Fibroblast of skin of left quadriceps (primary cell): Measurements from ENCODE around the gene PWWP2B.

Experiments used
- DNase-seq, 2 experiments: peaks; one replicate each; pipeline ENCODE4 v3.0.0-alpha.2; 2013; ENCODE audit warnings: low read depth in 2 of 2

PWWP2B gene

DNA sequence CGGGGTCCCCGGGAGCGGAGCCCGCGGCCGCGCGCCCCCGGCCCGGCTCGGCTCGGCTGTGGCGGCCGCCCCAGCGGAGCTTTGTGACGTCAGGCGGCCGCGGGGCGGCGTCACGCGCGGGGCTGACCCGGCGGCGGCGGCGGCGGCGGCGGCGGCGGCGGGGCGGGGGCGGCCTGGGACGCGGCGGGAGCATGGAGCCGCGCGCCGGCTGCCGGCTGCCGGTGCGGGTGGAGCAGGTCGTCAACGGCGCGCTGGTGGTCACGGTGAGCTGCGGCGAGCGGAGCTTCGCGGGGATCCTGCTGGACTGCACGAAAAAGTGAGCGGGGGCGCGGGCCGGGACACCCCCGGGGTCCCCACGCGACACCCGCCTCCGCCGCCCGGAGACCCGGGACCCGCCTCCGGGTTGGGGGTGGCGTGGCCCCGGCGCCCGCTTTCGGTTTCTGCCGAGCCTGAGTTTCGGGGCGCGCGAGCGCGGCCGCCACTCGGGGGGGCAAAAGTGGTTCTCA, at the start of gene PWWP2B:
TSS of gene PWWP2B (plus strand) at position 165 of the 506 bp plus-strand sequence. CDS start at position 192, 27 bp downstream.
- no peak for DNase-seq

DNA sequence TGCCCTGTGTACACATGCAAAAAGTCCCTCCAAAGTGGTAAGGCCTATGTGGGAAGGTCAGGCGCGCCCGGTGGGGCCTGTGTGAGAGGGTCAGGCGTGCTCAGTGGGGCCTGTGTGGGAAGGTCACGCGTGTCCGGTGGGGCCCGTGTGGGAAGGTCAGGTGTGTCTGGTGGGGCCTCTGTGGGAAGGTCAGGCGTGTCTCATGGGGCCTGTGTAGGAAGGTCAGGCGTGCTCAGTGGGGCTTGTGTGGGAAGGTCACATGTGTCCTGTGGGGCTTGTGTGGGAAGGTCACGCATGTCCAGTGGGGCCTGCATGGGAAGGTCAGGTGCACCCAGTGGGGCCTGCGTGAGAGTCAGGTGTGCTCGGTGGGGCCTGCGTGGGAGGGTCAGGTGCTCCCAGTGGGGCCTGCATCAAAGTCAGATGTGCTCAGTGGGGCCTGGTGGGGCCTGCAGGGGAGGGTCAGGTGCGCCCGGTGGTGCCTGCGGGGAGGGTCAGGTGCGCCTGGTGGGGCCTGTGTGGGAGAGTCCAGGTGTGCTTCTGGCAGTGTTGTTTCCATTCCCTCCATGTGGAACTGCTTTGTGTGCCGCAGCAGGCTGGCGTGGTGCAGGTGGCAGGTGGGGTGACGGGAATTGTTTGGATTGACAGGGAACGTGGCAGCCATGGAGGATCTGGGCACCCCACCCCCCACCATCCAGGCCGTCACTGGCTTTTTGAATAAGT, 49.6 kb upstream of the PWWP2B start:
- DNase-seq = no peak

DNA sequence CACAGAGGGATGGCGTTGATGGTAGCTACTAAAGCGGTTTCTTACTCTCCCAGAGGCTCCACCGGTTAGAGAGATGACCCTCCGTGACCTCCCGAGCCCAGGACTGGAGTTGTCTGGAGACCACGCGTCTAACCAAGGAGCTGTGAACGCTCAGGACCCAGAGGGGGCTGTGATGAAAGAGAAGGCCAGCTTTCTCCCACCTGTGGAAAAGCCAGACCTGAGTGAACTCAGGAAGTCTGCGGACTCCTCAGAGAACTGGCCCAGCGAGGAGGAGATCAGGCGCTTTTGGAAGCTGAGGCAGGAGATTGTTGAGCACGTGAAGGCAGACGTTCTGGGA, 49.1 kb upstream of the PWWP2B start:
- DNase-seq = no peak

DNA sequence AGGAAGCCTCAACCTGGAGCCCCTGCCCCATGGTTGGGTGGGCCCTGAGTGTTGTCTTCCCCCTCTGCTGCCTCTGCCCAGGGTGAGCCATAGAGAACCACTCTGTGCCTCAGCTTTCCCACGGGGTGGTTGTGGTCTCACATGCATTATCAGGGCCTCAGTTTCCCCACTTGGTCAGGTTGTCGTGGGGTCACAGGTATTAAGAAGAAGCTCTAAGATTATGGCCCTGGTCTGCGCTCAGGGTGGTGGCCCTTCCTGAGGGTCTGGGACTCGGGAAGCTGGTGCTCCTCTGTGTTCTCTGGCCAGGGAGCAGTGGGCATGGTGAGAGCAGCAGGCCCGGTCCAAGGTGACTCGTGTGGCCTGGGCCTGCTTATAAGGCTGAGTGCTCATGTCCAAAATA, 47.2 kb upstream of the PWWP2B start:
- DNase-seq = no peak

DNA sequence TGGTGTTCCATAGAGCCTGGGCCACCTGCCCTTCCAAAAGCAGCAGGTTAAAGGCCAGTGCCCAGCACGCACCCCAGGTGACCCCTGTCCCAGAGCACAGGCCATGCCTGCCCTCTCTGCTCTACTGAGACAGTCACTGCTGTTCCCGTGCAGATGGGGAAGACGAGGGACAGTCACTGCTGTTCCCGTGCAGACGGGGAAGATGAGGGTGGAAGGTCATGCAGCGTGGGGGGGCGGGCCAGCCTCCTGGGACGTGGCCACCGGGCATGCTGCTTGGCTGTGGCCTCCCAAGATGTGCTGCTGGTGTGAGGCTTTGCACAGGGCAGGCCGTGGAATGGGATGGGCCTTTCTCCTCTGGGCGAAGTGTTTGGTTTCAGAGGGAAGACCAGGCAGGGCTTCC, 46.6 kb upstream of the PWWP2B start:
- DNase-seq = no peak

DNA sequence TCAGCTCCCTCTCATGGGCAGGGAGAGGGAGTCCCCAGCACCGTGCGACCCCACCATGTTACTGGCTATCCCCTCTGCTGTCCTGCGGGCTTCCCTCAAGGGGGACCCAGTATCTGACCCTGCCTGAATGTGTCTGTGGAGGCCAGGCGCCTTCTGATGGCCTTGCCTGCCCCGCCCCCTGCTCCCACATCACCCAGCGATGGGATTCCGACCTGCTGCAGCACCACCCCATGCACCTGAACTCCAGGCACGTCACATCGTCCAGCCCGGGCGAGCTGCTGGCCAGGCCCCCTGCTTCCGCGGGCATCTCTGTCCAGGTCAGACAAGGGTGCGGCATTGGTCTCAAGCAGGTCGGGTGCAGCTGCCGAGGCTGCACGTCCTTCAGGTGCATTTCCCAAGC, 46.1 kb upstream of the PWWP2B start:
- DNase-seq = no peak

DNA sequence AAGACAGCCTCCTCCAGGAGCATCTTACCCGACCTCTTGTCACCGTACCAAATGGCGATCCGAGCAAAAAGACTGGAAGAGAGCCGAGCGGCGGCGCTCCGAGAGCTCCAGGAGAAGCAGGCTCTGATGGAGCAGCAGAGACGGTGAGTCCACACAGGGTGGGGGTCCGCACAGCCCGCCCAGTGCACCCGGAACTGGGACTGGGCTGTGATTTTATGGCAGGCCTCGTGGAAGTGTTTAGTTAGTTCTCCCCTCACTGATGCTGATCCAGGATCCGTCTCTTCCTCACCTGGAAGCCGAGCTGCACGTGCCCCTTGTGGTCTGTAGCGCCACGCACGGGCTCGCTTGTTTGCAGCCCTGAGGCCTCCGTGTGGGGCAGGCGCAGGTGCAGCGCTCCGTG, 45.4 kb upstream of the PWWP2B start:
- DNase-seq = no peak

DNA sequence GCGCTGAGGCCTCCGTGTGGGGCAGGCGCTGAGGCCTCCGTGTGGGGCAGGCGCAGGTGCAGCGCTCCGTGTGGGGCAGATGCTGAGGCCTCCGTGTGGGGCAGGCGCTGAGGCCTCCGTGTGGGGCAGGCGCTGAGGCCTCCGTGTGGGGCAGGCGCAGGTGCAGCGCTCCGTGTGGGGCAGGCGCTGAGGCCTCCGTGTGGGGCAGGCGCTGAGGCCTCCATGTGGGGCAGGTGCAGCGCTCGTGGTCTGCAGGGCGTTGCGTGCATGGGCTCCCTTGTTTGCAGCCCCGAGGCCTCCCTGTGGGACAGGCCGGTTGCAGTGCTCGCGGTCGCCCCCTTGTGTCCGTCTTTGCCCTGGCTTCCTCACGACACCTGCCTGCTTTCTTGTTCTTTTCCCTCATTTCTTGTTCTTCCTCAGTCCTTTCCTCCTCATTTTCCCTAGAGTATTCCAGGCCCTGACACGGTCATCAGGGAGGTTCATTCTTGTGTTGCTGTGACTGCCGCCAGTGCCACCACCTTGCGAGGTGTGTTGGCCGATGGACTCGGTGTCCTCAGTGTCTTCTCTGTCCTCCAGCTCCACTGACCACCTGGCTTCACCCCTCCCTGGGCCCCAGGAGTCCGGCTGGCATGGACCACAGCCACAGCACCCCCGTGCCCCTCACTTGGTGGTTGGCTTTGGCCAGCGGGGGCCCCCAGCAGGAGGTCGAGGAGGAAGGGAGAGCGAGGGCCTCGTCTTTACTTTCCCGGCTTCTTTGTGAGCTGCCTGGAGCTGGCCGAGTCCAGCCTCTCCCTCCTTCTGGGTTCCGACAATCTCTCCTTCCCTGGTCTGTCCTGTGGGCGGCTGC, 44.3 kb upstream of the PWWP2B start:
- peak in 1 of 2 experiments; percentile 4 for DNase-seq

DNA sequence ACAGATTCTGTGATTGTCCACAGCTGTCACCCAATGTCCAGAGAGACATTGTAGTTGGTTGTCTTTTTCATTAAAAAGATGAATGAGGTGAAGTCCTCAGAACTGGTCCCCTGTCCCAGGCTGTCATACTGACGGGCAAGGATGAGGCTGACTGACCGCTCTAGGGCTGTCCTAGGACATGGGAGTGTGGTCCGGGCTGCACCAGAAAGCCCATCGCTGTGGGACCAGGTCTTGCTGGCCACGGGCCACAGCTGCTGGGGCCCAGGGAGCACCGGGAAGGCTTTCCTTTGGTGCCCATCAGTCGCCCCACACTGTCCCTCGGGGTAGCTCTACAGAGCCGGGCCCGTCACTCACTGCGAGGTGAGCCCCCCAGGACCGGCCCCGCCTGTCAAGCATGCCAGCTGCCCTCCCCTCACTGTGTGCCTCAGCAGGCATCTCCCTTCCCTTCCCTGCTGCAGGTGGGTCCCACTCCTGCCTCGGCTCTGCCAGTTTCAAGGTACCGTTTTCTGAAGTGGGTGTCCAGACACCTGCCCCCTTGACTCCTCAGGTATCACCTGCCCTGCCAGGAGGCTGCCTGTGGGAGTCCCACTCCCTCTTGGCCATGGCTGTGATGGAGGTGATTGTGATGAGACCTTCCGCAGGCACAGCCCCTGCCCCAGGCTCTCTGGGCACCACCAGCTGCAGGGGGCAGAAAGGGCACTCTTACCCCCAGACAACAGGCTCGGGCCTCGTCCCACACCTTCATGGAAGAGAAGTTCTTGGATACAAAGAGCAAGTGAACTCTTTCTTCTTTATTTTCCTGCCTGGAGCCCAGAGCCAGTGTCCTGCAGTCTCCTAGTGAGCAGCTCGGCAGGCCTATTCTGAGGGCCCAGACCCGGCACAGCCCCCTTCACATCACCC, 43.3 kb upstream of the PWWP2B start:
- no peak for DNase-seq

DNA sequence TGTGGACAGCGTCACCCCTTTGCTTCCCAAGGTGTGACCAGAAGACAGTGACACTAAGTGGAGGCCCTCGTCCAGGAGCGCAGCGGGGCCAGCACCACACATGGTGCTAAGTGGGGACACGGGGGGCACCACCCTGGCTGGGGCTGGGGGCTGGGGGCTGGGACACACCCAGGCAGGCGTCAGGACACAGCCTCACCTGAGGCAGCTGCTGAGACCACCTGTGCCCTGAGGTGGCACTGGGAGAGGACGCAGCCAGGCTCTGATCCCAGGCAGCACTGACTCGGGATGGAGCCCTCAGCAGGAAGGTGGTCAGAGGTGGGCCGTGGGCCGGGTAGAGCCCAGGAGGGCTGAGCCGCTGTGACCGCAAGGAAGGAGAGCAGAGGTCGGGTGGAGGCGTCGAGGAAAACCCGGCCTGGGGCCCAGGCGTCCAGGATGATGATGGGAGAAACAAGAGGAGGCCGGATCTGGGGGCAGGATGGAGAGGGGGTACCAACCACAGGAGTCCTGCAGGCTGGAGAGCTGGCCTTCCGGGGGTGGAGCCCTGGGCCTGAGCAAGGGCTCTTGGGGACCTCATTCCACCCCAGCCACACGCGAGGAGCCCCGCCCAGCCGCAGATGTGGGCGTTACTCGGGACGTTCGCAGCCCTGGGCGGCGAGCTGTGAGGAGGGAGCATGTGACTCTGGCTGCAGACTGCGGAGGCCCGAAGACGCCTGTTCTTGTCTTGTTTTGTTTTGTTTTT, 42.5 kb upstream of the PWWP2B start:
- DNase-seq = no peak

DNA sequence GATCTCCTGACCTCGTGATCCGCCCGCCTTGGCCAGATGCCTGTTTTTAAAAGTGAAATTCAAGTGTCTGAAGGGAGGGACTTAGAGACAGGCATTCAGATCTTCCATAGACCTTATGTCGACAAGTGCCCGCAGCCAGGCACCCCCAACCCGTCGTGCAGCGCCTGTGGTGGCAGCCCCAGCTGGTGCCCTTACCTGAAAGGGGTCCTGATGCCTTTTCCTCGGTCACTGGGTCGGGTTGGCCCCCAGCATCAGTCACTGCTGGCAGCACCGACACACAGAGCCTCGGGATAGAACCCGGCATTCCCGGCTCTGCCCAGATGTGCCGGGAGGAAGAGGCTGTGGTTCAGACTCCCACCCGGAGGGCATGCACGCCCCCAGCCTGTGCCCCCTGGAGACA, 41.7 kb upstream of the PWWP2B start:
- DNase-seq = no peak

DNA sequence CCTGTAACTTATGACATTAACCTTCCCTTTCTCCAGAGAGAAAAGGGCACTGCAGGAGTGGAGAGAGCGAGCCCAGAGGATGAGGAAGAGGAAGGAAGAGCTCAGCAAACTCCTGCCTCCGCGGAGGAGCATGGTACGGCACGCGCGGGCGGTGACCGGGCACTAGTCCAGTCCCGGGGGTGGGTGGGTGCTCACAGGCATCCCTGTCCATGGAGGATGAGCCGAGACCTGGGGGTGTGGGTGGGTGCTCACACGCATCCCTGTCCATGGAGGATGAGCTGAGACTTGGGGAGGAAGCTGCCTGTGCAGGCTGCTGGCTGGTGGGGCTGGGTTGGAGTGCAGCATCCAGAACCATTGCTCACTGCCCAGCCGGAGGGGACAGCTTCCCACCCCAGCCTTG, 41.2 kb upstream of the PWWP2B start:
- no peak for DNase-seq

DNA sequence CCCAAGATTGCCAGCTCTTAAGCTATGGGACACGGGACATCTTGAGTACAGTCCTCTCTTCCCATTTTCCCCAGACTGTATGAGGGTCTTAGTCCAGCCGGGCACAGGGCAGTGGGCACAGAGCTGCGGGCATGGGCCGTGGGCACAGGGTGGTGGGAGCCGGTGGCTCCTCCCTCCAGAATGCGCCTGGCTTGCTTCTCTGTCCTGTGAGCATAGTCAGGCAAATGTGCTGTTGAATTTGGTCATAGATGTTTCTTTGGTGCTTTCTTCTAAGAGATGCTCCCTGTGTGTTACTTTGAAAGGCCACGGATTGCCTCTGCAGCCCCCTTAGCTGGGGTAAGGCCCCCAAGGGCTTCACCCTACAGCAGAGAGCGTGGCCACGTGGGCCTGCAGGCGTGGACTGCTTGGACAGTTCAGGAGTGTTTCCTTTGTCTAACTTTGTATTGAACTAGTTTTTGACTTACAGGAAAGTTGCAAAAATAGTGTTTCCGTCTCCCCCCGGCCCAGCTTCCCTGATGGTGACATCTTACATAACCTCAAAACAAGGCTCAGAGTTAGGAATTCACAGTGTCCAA, 40.3 kb upstream of the PWWP2B start:
- DNase-seq = no peak

DNA sequence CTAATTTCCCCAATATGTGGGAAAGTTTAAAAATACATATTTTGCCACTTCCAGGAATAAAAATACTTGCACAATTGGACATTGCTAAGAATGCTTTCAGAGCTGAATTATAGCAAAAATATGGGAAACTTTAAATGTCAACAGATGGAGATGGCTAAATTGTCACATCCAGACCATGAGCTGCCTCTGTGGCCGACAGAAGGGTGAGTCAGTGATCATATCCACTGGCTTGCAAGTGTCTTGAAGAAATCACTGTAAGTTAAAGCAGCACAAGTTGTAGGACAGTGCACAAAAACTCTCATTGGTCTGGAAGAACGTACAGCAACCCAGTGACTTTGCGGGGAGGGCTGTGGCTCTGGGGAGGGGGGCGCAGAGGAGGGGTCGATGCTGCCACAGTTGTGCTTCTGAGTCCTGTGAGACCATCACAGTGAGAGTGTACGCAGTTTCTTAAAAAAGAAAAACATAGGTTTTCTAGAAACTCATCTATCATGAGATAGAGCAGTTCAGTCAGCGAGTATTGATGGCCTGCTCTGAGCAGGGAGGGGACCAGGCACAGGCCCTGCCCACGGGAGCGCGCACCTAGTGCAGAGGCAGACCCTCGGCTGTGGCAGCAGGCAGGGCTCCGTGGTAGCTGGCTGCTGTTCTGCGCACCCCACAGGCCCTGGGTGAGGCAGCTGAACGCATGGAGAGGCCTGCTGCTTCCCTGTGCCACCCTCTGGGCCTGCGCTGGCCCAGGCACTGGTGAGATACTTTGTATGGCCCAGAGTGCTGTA, 39.5 kb upstream of the PWWP2B start:
- no peak for DNase-seq

DNA sequence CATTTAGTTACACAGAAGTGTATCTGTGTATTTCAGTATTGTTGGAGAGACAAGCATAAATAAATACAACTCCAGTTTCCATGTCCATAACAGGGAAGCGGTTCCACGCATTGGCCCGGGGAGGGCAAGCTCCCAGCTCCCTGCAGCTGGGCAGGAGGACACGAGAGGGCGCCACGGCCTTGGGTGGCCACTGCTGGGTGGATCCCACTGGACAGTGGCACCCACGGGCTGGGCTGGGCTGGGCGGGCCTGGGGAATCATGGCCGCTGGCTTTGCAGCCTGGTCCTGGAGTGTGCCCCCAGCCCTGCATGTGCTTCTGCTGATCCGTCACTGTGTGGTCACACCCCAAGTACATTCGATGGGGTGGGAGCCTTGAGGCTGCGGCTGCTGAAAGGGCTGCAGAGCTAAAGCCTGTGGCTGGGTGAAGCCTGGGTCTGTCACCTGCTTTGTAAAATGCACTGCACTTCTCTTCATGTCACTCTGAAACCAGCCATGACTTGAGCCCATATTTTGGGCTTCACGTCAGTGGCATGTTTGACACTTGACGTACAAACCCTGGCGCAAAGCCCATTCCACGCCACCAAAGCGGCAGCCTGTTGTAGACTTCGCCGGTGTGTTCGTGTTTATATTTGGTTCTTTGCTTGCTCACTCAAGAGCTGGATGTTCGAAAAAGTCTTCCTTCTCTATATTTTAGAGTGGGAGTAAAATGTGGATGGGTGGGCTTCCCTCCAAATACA, 37.5 kb upstream of the PWWP2B start:
- no peak for DNase-seq

DNA sequence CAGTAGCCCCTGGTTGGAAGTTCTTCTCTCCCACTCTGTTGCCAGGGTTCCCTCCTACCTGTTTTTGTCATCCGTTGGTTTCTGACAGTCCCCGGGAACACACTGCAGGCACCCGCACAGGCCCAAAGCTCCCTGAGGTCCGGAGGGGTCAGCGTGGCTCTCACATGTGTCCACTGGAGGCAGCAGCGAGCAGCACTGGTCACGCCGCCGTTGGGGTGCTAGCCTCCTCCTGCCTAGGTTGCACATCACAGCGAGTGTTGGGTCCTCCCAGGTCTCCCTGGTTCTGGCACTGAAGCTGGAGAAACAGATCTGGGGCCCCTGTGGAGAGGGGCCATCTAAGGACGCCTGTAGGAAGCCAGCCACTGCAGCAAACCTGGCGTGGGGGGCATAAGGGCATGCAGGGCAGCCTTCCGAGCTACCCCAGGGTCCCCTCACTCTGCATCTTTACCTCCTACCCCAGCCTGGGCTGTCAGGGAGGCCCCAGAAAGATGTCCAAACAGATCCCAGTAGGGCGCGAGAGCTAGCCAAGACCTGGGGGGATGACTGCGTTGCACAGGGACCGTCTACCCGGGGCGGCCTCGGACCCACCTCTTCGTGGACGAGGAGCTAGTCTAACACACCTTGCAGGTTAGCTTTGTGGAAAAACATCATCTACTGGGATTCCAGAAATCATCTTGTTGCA, 36.1 kb upstream of the PWWP2B start:
- DNase-seq = no peak

DNA sequence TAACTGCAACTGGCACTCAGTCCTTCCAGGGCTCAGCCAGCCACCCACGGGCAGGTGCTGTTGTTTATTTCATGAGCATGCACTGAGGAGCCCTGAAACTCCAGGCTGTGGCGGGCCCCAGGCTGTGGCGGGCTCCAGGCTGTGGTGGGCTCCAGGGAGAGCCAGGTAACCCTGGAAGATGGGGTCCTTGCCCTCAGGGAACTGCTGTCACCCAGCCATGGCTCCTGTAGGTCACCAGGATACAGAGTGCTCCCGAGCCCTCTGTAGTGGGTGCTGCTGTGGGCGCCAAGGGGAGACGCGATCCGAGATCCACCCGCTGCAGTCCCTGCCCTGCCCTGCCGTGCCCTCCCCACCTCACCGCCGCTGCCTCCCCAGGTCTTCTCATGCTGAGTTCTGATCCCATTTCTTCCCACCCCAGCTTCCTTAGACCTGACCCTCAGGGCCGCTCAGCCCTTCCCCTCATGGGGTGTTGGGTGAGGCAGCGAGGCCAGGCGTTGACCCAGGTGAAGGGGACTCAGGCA, 35.4 kb upstream of the PWWP2B start:
- no peak for DNase-seq

DNA sequence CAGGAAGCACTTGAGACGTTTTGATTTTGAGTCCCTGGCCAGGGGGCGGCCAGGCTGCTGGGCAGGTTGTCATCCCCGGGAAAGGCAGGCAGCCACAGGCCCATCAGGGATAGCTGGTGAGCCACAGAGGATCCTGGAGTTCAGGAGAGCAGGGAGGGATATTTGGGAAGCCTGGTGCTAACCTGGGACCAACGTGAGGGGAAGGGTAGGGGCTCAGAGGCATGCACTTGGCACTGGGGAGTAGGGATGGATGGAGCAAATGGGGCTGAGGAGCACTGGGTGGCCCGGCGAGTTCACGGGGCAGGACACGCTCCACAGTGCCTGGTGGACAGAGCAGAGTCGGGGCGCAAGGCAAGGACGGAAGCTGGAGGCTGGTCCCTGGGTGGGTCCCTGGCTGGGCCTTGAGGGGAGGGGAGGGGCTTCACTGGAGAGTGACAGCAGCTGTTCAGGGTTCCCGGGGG, 34.8 kb upstream of the PWWP2B start:
- DNase-seq = no peak

DNA sequence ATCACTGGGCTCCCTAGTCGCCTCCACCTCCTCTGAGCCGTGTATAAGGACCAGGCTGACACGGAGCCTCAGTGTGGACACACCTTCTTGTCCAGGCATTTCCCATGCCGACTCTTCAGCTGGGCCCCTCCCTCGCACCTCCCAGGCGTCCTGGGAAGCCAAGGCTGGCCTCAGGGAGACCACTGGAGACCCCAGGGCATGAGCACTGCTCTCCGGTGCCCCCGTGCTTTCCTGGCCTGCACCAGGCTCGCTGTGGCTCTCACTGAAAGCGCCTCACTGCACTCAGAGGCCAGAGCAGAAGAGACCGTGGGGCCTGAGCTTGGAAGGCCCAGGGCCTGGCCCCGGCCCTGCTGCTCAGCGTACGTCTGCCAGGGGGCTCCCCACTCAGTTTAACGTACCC, 33.6 kb upstream of the PWWP2B start:
- DNase-seq = no peak
